WTC11 (cell line): Measurements from ENCODE around the gene NAB2. TPM values are rescaled to one million over a fixed set of nuclear protein-coding genes. Genes with fewer than 3 reads are reported as not detected.

Source experiments
- ATAC-seq: fragments of 200-7000 bp; cut with Tn5 transposase; 2 replicates; pipeline ENCODE4 v1.10.0; 2021; ENCODE audit warnings: mild to moderate bottlenecking, moderate library complexity
- CTCF ChIA-PET: fragments of 300-600 bp; sonication (Branson Sonifier 250); formaldehyde crosslinking; loops from one replicate; lab custom pipeline; 2021; ENCODE audit warnings: antibody characterized with exemption; lab: Charles Lee
- POLR2A ChIA-PET: fragments of 350-600 bp; sonication (Branson Sonifier 250); formaldehyde crosslinking; loops from one replicate; lab custom pipeline; 2021; ENCODE audit warnings: antibody characterized with exemption; lab: Charles Lee
- DNase-seq: peaks from one replicate; pipeline ENCODE4 v3.0.0; 2021; ENCODE audit warnings: low spot score
- H3K27ac Mint-ChIP-seq: 2 replicates; pipeline ENCODE4 v1.8.0; 2021; ENCODE audit warnings: mixed read lengths
- H3K27me3 Mint-ChIP-seq: 2 replicates; pipeline ENCODE4 v1.8.0; 2021; ENCODE audit warnings: low read depth, mild to moderate bottlenecking, moderate library complexity, mixed read lengths
- H3K36me3 Mint-ChIP-seq: 2 replicates; pipeline ENCODE4 v1.8.0; 2021; ENCODE audit warnings: mixed read lengths
- H3K4me1 Mint-ChIP-seq: 2 replicates; pipeline ENCODE4 v1.8.0; 2022; ENCODE audit warnings: mixed read lengths
- H3K4me3 Mint-ChIP-seq: 2 replicates; pipeline ENCODE4 v1.8.0; 2021; ENCODE audit warnings: mild to moderate bottlenecking, moderate library complexity, mixed read lengths
- H3K9me3 Mint-ChIP-seq: 2 replicates; pipeline ENCODE4 v1.8.0; 2021; ENCODE audit warnings: mixed read lengths
- E2F1 ChIP-seq: sonication (generic); formaldehyde crosslinking; IDR thresholded peaks from 2 replicates; pipeline ENCODE4 v1.8.0; 2022; ENCODE audit warnings: mild to moderate bottlenecking, missing genetic modification reagents
- E2F4 ChIP-seq: sonication (generic); formaldehyde crosslinking; IDR thresholded peaks from 2 replicates; pipeline ENCODE4 v1.8.1; 2022; ENCODE audit warnings: low read depth, mild to moderate bottlenecking, moderate library complexity, missing genetic modification reagents, borderline replicate concordance
- ESRRA ChIP-seq: sonication (generic); formaldehyde crosslinking; IDR thresholded peaks from 2 replicates; pipeline ENCODE4 v1.8.1; 2022; ENCODE audit warnings: mild to moderate bottlenecking, missing genetic modification reagents, borderline replicate concordance
- MYBL2 ChIP-seq: sonication (generic); formaldehyde crosslinking; IDR thresholded peaks from 2 replicates; pipeline ENCODE4 v1.8.1; 2023; ENCODE audit warnings: mild to moderate bottlenecking, moderate library complexity, missing genetic modification reagents
- RORB ChIP-seq: fragments of 250-450 bp; sonication (Bioruptor Pico); IDR thresholded peaks from 2 replicates; pipeline ENCODE4 v1.9.0; 2021; ENCODE audit warnings: mild to moderate bottlenecking
- SP1 ChIP-seq: sonication (generic); formaldehyde crosslinking; conservative IDR thresholded peaks from 2 replicates; pipeline ENCODE4 v1.8.1; 2022; ENCODE audit warnings: missing genetic modification reagents
- TCF7 ChIP-seq: sonication (generic); formaldehyde crosslinking; IDR thresholded peaks from 2 replicates; pipeline ENCODE4 v1.8.0; 2022; ENCODE audit warnings: mild to moderate bottlenecking, low read depth, missing genetic modification reagents, moderate library complexity
- ZNF532 ChIP-seq: fragments of 250-450 bp; sonication (Bioruptor Pico); IDR thresholded peaks from 2 replicates; pipeline ENCODE4 v1.9.0; 2021; ENCODE audit warnings: mild to moderate bottlenecking, borderline replicate concordance
- total RNA-seq: library from RNA; stranded (reverse); gene quantifications from 3 replicates; pipeline ENCODE4 v1.2.3, GENCODE V29; 2021
- TF ChIP-seq, protein P1 (sequence below): sonication (generic); formaldehyde crosslinking; IDR thresholded peaks from 2 replicates; pipeline ENCODE4 v1.8.1; 2023; ENCODE audit warnings: mild to moderate bottlenecking, missing genetic modification reagents
- TF ChIP-seq, protein P2 (sequence below): fragments of 250-450 bp; sonication (Bioruptor Pico); IDR thresholded peaks from 2 replicates; pipeline ENCODE4 v1.9.0; 2021; ENCODE audit warnings: mild to moderate bottlenecking
- TF ChIP-seq, protein P3 (sequence below): sonication (generic); formaldehyde crosslinking; IDR thresholded peaks from 2 replicates; pipeline ENCODE4 v1.8.1; 2022; ENCODE audit warnings: mild to moderate bottlenecking, moderate library complexity, missing genetic modification reagents
- TF ChIP-seq, protein P4 (sequence below): sonication (generic); formaldehyde crosslinking; IDR thresholded peaks from 2 replicates; pipeline ENCODE4 v1.8.1; 2022; ENCODE audit warnings: mild to moderate bottlenecking, missing genetic modification reagents, moderate library complexity, borderline replicate concordance

NAB2 gene
- total RNA-seq, 1 experiment from 2014 or later, result 20.5 TPM

DNA sequence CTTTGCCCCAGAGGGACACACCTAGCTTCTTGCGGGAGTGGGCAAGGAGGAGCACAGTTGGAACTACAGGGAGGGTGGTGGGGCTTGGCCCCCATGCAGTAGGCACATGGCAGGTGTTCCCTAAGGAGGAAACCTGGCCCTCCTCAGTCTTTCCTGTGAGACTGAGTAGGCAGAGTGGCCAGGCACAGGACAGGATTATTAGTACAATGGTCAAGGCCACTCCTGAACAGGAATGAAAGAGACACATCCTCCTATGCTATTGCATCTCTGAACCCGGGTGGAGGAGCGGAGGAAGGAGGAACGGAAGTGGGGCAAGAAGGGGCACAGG lies 39.8 kb upstream of the NAB2 start (continued):
- TF ChIP-seq, protein P1, sequence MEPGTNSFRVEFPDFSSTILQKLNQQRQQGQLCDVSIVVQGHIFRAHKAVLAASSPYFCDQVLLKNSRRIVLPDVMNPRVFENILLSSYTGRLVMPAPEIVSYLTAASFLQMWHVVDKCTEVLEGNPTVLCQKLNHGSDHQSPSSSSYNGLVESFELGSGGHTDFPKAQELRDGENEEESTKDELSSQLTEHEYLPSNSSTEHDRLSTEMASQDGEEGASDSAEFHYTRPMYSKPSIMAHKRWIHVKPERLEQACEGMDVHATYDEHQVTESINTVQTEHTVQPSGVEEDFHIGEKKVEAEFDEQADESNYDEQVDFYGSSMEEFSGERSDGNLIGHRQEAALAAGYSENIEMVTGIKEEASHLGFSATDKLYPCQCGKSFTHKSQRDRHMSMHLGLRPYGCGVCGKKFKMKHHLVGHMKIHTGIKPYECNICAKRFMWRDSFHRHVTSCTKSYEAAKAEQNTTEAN (CRISPR knock-in tag), result no peak
- TF ChIP-seq SP1 (CRISPR knock-in tag) (no peak), E2F4 (no peak), ESRRA (CRISPR knock-in tag) (no peak), MYBL2 (no peak), RORB (CRISPR knock-in tag) (no peak), TCF7 (CRISPR knock-in tag) (no peak), ZNF532 (CRISPR knock-in tag) (no peak), E2F1 (no peak)
- TF ChIP-seq, protein P2, sequence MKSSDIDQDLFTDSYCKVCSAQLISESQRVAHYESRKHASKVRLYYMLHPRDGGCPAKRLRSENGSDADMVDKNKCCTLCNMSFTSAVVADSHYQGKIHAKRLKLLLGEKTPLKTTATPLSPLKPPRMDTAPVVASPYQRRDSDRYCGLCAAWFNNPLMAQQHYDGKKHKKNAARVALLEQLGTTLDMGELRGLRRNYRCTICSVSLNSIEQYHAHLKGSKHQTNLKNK, result no peak
- TF ChIP-seq, protein P3, sequence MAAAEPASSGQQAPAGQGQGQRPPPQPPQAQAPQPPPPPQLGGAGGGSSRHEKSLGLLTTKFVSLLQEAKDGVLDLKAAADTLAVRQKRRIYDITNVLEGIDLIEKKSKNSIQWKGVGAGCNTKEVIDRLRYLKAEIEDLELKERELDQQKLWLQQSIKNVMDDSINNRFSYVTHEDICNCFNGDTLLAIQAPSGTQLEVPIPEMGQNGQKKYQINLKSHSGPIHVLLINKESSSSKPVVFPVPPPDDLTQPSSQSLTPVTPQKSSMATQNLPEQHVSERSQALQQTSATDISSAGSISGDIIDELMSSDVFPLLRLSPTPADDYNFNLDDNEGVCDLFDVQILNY (CRISPR knock-in tag), result no peak

DNA sequence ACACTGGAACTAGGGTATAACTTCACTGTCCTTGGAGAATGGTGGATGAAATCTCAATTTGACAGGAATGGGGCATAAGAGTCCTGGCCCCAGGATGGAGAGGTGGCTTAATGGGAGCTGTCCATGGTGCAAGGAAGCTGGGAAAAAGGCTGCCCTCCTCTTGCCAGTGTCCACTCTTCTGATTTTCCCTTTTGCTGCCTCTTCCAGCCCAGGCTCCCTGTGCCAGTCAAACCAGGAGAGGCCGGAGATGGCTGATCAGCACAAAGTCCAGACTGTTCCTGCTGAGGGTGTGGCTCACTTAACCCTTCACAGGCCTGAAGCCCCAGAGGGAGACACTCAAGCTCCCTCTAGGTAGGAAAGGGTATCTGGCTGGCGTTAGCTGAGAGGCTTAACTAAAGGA lies 39.0 kb upstream of the NAB2 start, which contains the start of gene MYO1A:
TSS of gene MYO1A (minus strand) at position 240 of the 400 bp plus-strand sequence. CDS start 1,806 bp downstream, outside the sequence.
- no peak for DNase-seq
- Mint-ChIP-seq H3K36me3 (peaks cover 10% of the 10 kb centered on the region), H3K27me3 (no peaks in the 10 kb centered on the region), H3K27ac (no peak within 1 kb of the TSS), H3K4me3 (no peak within 1 kb of the TSS), H3K4me1 (no peaks in the 10 kb centered on the region), H3K9me3 (peaks cover 5% of the 10 kb centered on the region)
- ChIA-PET CTCF (interaction anchor here (0.9 to 4.4 kb wide), 6 partner anchors 12 to 62 kb away, joined by 3 to 25 read pairs (median 6); partner anchors contain the start of gene STAT6), POLR2A (interaction anchor here (0.5 kb wide), 1 partner anchor 32 kb away, joined by 3 read pairs; no protein-coding TSS in a partner anchor)
- ATAC-seq, result peak; percentile 60
- TF ChIP-seq E2F1, result no peak
- TF ChIP-seq, protein P4, sequence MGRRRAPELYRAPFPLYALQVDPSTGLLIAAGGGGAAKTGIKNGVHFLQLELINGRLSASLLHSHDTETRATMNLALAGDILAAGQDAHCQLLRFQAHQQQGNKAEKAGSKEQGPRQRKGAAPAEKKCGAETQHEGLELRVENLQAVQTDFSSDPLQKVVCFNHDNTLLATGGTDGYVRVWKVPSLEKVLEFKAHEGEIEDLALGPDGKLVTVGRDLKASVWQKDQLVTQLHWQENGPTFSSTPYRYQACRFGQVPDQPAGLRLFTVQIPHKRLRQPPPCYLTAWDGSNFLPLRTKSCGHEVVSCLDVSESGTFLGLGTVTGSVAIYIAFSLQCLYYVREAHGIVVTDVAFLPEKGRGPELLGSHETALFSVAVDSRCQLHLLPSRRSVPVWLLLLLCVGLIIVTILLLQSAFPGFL (CRISPR knock-in tag), result peak; percentile 65; the same call in 1 of the 2 replicates
